Germinal center (tissue), 1 donor: Measurements from ENCODE around the gene ZDHHC14.

Experiments used
- DNase-seq: peaks from one replicate; pipeline ENCODE4 v3.0.0; 2012; ENCODE audit warnings: mixed read lengths, low spot score

Gene ZDHHC14

DNA sequence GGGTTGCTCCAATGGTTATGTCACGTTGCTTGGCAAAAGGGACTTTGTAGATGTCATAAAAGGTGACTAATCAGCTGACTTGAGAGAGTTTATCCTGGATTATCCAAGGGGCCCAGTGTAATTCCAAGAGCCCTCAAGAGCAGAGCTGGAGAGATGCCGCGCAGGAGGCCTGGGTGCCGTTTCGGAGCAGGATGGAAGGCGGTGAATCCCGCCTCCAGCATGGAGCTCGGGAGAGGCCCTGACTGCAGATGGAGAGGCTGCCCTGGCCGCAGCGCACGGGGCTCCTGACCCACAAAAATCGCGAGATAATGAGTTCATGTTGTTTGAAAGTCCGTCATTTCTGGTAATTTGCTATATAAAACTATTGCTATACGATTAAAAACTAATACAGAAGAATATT is 219.8 kb downstream of the ZDHHC14 start:
- DNase-seq: no peak

GRCh38 chr6:157602521-157603295 is 221.7 kb downstream of the ZDHHC14 start:
- no peak for DNase-seq

- DNase-seq: no peak
Measured at GRCh38 chr6:157603314-157603940, 222.4 kb downstream of the ZDHHC14 start.

DNA sequence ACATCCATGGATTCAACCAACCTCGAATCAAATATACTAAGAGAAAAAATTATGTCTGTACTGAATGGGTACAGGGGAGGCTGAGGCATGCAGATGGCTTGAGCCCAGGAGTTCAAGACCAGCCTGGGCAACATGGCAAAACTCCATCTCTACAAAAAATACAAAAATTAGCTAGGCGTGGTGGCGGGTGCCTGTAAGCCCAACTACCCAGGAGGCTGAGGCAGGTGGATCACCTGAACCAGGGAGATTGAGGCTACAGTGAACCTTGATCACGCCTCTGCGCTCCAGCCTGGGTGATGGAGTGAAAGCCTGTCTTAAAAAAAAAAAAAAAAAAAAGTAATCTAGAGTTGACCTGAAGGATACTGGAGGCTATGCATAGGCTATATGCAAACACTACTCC is 223.0 kb downstream of the ZDHHC14 start:
- DNase-seq: no peak

DNA sequence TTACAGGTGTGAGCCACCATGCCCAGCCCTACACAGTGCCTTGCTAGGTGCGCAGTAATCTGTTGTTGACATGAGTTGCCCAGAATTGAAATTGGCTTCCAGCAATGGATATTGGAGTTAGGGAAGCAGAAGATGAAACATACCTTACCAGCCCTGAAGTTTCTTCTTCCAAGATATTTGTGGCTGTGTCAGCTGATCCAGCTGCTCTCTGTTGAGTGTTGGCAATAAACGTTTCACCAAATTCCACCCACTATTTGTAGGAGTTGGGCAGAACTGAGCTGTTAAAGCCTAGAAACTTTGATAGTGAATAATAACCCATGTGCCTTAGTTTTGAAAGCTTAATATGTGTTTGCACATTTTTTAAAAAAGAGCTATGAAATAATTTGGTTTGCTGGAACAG is 223.8 kb downstream of the ZDHHC14 start:
- DNase-seq: no peak

DNA sequence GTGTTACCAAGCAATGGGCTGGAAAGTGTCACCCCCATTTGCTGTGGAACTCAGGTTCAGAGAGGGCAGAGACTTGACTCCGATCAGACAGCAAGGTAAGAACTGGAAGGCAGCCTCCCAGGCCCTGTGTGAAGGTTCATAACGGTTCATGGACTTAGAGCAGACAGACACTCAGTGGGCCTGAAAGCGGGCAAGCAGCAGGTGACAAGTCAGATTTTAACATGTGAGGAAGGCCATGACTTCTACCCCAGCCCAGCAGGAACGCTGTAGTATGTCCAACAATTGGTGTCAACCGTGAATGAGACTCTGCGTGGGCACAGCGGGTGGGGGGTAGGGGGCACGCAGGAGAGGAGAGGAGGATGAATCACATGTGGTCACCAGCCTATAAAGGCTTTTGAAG is 224.5 kb downstream of the ZDHHC14 start:
- no peak for DNase-seq

DNA sequence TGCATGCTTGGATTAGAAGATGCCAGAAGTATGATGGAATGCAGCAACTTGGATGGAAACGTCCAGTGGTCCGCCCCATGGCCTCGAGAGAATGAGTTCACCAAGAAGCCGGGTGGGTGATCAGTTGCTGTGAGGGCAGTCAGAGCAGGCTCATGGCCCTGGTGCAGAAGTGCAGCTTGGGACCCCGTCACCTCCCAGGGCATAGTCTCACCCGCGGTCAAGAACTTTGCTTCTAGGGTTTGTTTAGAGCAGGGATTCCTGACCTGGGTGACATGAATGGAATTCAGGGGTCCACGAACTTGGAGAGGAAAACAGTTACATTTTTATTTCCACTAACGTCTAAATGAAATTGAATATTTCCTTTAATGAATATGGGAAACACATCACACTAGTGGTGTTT is 225.5 kb downstream of the ZDHHC14 start:
- no peak for DNase-seq

GRCh38 chr6:157607317-157608109 is 226.5 kb downstream of the ZDHHC14 start:
- DNase-seq: peak; percentile 55

DNA sequence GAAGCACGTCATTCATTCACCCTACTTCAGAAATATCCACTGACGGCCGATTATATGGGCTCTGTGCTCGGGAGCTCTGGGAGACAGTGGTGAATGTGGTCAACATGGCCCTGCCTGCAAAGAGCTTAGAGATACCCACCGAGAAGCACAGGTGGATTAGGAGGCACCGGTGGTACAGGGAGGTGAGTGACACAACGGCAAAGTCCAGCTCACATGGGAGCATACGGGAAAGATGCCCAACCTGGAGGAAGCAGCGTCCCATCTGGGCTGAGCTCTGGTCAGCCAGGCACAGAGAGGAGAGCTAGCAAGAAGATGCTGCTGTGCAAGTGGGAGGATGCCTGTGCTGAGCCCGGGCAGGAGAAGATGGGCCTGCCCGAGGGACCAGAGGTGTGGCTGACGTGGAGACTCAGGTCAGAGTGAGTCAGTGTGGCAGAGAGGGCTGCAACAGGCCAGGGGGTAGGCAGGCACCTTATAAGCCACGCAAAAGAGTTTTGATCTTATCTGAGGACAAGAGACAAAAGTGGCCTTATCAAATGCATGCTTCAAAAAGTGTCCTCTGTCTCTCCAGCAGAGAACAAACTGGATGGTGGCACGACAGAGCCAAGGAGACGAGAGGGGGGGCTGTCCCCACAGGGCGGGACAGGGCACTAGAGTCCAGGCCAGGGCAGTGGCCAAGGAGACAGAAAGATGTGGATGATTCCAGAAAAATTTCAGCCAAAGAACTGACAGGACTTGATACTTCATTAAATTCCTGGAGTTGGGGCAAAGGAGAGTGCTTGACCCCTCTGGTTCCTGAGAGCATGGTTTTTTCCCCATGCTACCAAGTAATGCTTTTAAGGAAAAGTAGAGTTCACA is 227.5 kb downstream of the ZDHHC14 start:
- DNase-seq: no peak

GRCh38 chr6:157609117-157609516 is 228.1 kb downstream of the ZDHHC14 start:
- DNase-seq: no peak

DNA sequence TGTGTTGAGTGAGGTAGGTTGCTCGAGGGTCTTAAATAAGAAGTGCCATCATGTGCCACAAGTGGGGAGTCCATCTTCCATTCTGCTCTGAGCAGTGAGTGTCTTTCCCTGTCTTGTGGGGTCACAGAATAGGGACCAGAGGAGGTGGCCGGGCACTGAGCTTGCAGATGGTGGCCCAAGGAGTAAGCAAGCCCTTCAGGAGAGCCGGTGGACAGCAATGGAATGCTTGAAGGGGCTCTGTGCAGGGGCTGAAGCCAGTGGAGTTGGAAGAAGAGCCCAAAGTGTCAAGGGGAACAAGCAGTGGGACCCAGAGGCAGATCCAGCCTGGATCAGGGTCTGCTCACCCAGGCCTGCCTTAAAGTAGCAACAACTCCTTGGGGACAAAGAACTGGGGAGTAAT is 228.6 kb downstream of the ZDHHC14 start:
- no peak for DNase-seq

DNA sequence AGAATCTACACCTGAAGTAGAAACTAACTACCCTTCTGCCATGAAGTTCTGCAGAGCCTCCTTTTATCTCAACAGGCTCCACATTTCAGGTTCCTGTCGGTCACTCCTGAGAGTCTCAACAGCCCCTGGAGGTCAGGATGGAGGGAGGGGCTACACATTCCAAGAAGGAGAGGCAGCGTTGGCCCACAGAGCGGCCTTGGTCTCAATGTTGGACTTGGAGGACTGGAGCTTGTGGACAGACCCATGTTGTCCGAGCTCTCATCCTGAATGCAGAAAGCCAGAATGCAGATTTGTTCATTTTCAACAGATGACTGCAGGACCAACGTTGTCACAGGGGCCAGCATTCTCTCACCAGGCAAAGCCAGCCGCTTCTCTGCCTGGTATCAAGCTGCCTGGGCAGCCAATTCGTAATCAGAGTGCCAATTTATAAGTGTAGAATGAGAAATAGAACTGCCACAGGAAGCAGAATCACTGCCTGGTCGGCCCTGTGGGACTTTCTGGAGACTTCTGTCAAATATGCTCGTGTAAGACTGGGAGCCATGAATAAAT is 229.5 kb downstream of the ZDHHC14 start:
- DNase-seq: no peak

GRCh38 chr6:157611406-157611805 is 230.4 kb downstream of the ZDHHC14 start:
- DNase-seq: no peak

- DNase-seq: no peak
Measured at GRCh38 chr6:157613011-157613522, 232.1 kb downstream of the ZDHHC14 start.

DNA sequence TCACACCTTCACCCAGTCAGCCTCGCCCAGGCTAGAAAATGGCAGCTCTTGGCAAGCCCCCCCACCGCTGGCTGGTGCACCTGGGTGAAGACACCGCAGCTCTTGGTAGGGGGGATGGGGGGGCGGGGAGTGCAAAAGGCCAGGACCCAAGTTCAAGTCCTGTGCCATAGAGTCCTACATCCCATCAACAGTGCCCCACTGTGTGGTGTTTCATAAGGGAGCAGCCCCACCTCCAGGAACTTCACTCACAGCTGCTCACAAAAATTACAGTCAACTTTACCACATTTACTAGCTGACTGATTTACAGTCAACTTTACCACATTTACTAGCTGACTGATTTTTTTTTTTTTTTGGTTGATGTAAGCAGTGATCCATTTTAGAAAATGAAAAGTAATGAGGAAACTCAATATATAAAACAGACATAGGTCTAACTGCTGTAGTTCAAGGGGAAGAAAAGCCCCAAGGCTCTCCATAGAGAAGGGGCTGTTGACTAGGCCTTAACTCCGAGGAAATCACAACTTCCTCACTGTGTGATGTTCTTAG is 233.1 kb downstream of the ZDHHC14 start:
- DNase-seq: peak; percentile 45

DNA sequence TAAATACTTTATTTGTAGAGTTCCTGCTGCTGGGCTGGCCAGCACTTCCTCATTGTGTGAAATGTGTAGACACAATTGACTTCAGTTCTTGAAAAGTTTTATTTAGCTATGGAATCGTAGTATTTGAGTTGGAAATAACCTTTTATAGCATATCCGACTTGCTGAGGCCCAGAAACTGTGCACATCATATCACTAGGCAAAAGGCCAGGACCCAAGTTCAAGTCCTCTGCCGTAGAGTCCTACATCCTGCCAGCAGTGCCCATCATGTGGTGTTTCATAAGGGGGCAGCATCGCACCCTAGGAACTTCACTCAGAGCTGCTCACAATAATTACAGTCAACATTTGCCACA is 234.4 kb downstream of the ZDHHC14 start:
- no peak for DNase-seq

GRCh38 chr6:157615951-157616350 is 235.0 kb downstream of the ZDHHC14 start:
- no peak for DNase-seq

GRCh38 chr6:157620944-157621343 is 240.0 kb downstream of the ZDHHC14 start:
- DNase-seq: no peak

GRCh38 chr6:157621406-157621805 is 240.4 kb downstream of the ZDHHC14 start:
- no peak for DNase-seq

DNA sequence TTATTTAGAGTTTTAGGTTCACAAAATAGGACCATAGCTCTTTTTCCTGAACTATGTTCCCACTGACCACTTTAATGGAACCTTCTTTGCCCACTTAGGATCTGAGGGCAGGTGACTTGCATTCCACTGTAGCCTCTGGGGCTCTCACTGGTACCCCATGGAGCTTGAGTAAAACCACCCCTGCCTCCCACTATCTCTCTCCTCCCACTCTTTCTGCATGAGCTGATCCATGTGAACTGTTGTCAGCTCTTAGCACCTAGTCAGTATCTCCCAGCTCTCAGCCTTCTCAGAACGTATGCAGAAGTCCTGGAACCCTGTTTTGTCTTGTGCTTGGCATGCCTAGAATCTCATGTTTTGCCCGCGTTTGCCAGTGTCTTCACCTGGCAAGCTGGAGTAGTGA is 241.4 kb downstream of the ZDHHC14 start:
- DNase-seq: no peak

DNA sequence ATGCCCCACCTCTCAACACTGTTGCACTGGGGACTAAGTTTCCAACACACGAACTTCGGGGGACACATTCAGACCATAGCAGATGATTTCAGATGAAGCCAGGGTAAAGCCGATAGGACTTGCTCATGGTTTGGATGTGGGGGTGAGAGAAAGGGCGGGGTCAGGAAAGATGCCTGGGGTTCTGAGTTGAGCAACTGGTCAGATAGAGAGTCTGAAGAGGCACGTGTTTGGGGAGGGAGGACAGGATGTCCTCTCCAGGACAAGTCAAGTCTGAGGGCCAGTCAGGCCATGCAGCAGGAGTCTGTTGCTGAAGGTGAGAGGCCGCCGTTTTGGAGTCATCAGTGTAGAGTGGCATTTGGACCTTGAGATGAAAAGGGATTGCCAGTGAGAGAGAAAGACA is 244.1 kb downstream of the ZDHHC14 start:
- DNase-seq: no peak
